HFFc6 (cell line): Measurements from ENCODE around the gene HNRNPU. TPM values are rescaled to one million over a fixed set of nuclear protein-coding genes. Genes with fewer than 3 reads are reported as not detected.
A peak's percentile ranks its signal among the peaks of the same experiment; 100 is the strongest.

Experiments used
- DNase-seq: peaks from one replicate; pipeline ENCODE4 v3.0.0-alpha.2; 2018
- H3K27ac Mint-ChIP-seq: 2 replicates; pipeline ENCODE4 v1.8.0; 2020; ENCODE audit warnings: mild to moderate bottlenecking, mixed read lengths
- H3K27me3 Mint-ChIP-seq: 2 replicates; pipeline ENCODE4 v1.8.0; 2021; ENCODE audit warnings: mild to moderate bottlenecking, moderate library complexity, mixed read lengths; ENCODE audit not compliant: insufficient read depth
- H3K36me3 Mint-ChIP-seq: 2 replicates; pipeline ENCODE4 v1.8.0; 2021; ENCODE audit warnings: low read depth, mixed read lengths
- H3K4me1 Mint-ChIP-seq: 2 replicates; pipeline ENCODE4 v1.8.0; 2020; ENCODE audit warnings: low read depth, mixed read lengths
- H3K4me3 Mint-ChIP-seq: 2 replicates; pipeline ENCODE4 v1.8.0; 2020; ENCODE audit warnings: mild to moderate bottlenecking, moderate library complexity, mixed read lengths
- H3K9me3 Mint-ChIP-seq: 2 replicates; pipeline ENCODE4 v1.8.0; 2020; ENCODE audit warnings: mild to moderate bottlenecking, mixed read lengths
- total RNA-seq, 6 experiments: library from RNA; stranded (reverse); fragmentation: NEBNext Ultra II Directional; extraction: Animal tissue kit (Norgen Biotek cat#: 25700); gene quantifications; 2 replicates in 1 of 6; 3 replicates in 5 of 6; pipeline ENCODE4 v1.2.3, GENCODE V29; 2021
- TF ChIP-seq, protein P1 (sequence below): fragments of 200-600 bp; sonication (generic); IDR thresholded peaks from 2 replicates; pipeline ENCODE4 v1.5.0; 2021; ENCODE audit warnings: antibody characterized with exemption, mild to moderate bottlenecking

HNRNPU gene
- total RNA-seq, 6 experiments from 2014 or later: 266 to 344 (median 322) TPM

DNA sequence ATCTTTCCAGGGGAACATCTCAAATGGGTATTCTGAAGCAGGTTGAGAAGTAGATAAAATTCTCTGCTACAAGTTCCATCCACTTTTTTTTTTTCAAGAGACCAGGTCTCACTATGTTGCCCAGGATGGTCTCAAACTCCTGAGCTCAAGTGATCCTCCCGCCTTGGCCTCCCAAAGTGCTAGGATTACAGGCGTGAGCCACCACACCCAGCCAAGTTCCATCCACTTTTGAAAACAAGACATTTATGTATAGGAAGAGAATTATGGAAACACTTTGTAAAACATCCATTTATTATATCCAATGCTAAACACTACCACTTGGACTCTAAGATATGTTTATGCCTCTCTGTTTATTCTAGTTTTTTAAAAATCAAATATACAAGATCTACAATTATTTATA, 13.4 kb downstream of the HNRNPU start:
- Mint-ChIP-seq H3K36me3 (peaks cover 60% of the 10 kb centered on the region), H3K27me3 (peaks cover 2% of the 10 kb centered on the region), H3K4me1 (no peaks in the 10 kb centered on the region; the same call in 1 of the 2 replicates), H3K9me3 (no peaks in the 10 kb centered on the region), H3K4me3 (no peak overlapping the region), H3K27ac (peak overlapping the region; percentile 75)
- DNase-seq: no peak
- TF ChIP-seq, protein P1, sequence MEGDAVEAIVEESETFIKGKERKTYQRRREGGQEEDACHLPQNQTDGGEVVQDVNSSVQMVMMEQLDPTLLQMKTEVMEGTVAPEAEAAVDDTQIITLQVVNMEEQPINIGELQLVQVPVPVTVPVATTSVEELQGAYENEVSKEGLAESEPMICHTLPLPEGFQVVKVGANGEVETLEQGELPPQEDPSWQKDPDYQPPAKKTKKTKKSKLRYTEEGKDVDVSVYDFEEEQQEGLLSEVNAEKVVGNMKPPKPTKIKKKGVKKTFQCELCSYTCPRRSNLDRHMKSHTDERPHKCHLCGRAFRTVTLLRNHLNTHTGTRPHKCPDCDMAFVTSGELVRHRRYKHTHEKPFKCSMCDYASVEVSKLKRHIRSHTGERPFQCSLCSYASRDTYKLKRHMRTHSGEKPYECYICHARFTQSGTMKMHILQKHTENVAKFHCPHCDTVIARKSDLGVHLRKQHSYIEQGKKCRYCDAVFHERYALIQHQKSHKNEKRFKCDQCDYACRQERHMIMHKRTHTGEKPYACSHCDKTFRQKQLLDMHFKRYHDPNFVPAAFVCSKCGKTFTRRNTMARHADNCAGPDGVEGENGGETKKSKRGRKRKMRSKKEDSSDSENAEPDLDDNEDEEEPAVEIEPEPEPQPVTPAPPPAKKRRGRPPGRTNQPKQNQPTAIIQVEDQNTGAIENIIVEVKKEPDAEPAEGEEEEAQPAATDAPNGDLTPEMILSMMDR: no peak

DNA sequence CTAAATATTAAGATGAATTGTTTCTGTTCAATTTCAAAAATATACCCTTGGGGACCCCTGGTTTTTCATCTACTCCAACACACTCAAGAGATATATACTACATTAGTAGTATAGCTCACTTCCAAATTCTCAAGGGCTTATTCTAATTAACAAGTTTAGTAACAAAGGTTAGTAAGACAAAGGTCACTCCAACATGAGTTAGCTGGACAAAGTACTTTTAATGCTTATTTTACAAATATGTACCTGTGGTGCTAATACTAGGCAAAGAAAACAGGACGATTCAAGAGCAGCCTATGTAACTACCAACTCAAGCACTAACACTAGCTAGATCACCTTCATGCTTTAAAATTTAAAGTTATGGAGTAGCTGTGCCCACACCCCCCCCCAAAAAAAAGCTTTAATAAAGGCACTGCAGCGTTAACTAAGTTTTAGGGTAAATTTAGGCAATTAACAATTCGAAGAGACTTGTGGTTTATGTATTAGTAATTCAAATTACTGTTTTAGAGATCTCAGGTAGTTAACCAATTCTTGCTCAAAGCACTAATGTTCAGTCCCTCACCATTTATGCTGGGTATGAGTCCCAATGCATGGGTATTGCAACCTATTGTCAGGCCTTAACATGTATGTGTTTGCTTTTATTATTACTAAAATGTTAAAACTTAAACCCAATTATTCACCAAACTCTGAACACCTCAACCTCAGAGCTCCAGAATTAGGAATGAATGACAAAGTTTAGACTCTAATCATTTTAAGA, 14.1 kb downstream of the HNRNPU start:
- Mint-ChIP-seq H3K9me3 (no peaks in the 10 kb centered on the region), H3K27ac (peak overlapping the region; percentile 75; the same call in 1 of the 2 replicates), H3K4me3 (no peak overlapping the region), H3K4me1 (no peaks in the 10 kb centered on the region; the same call in 1 of the 2 replicates), H3K36me3 (peaks cover 60% of the 10 kb centered on the region), H3K27me3 (peaks cover 2% of the 10 kb centered on the region)
- no peak for DNase-seq
- TF ChIP-seq, protein P1: no peak

DNA sequence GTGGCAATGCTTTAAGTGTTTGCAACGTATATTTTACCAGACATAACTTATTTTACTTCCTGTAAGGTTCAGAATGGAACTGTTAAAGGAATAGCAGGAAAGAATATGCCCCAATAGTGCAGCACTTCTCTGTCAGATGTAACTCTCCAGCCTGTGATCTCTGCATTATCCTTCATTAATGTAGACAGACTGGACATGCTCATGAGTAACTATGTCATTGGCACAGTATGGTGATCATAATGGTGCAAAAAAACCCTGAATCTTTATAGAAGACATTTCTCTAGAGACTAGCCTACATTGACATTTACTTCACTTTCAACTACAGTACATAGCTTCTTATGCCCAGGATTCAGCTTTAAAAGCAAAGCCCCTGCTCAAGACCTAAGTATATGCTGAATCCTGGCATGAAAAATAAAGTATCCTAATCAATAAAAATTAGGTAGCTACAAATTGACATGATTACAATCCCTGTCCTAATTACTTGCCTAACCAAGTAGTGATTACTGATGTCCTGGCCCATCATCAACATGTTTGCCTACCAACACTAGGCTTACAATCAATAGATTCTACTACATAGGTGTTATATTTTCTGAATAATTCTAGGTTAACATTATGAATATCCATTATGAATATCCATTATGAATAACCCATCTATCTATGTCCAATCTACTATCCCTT, 15.0 kb downstream of the HNRNPU start:
- Mint-ChIP-seq H3K27ac (peak overlapping the region; percentile 6), H3K27me3 (peaks cover 2% of the 10 kb centered on the region), H3K4me3 (no peak overlapping the region), H3K9me3 (no peaks in the 10 kb centered on the region), H3K4me1 (peaks cover under 1% of the 10 kb centered on the region; the same call in 1 of the 2 replicates), H3K36me3 (peaks cover 52% of the 10 kb centered on the region)
- TF ChIP-seq, protein P1: no peak
- DNase-seq: no peak

DNA sequence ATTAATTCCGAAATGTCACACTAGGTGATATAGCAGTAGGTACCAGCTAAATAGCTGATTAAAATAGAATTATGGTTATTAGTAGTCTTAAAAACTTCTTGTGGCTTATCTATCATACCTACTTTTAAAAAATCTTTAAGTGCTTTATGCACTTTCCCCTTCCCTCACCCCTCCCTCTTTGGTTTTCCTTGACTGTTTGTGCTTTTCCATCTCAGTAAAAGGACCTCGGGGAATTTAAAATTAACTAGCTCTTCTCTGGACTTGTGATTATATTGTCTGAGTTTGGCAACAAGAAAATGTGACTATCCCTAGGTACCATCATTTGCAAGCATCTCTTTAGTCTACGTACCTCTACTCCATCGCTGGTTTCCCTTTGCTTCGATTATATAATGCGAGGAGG, 17.7 kb downstream of the HNRNPU start:
- Mint-ChIP-seq H3K27ac (peak overlapping the region; percentile 28), H3K36me3 (peaks cover 47% of the 10 kb centered on the region)

More for the DNA sequence above, 17.7 kb downstream of the HNRNPU start:
- Mint-ChIP-seq H3K27me3 (peaks cover 2% of the 10 kb centered on the region), H3K4me1 (peaks cover 22% of the 10 kb centered on the region; the same call in 1 of the 2 replicates), H3K9me3 (no peaks in the 10 kb centered on the region), H3K4me3 (no peak overlapping the region)
- TF ChIP-seq, protein P1: no peak
- no peak for DNase-seq
